Activated CD8-positive, alpha-beta memory T cell treated with anti-CD3 and anti-CD28 coated beads, Interleukin-2, amount 10 ng/mL, durations not matched to agents 7 days and 5 days (primary cell): ENCODE measurements around the gene AXIN2. TPM values are rescaled to one million over a fixed set of nuclear protein-coding genes. Genes with fewer than 3 reads are reported as not detected.
"Not testable (repeated sequence)": the region's sequence is repeated elsewhere in the genome, so short reads cannot be mapped to it uniquely, and the experiment has no call there.

Experiments used
- ATAC-seq: fragments of 150-1000 bp; cut with Tn5 transposase; one replicate; pipeline ENCODE4 v1.10.0; 2021; ENCODE audit warnings: moderate library complexity
- CTCF ChIA-PET: fragments of 350-600 bp; sonication (Branson Sonifier 250); formaldehyde crosslinking; loops from one replicate; lab custom pipeline; 2021; ENCODE audit warnings: antibody characterized with exemption; lab: Charles Lee
- DNase-seq: peaks from one replicate; pipeline ENCODE4 v3.0.0-alpha.2; 2020
- H3K27ac Mint-ChIP-seq: one replicate; pipeline ENCODE4 v1.8.0; 2021; ENCODE audit warnings: mild to moderate bottlenecking, mixed read lengths
- H3K27me3 Mint-ChIP-seq: one replicate; pipeline ENCODE4 v1.8.0; 2021; ENCODE audit warnings: mixed read lengths
- H3K36me3 Mint-ChIP-seq: one replicate; pipeline ENCODE4 v1.8.0; 2021; ENCODE audit warnings: mild to moderate bottlenecking, mixed read lengths
- H3K4me1 Mint-ChIP-seq: one replicate; pipeline ENCODE4 v1.8.0; 2021; ENCODE audit warnings: mixed read lengths
- H3K4me3 Mint-ChIP-seq: one replicate; pipeline ENCODE4 v1.8.0; 2021; ENCODE audit warnings: mild to moderate bottlenecking, moderate library complexity, mixed read lengths
- H3K9me3 Mint-ChIP-seq: one replicate; pipeline ENCODE4 v1.8.0; 2022; ENCODE audit warnings: low read depth, mixed read lengths
- total RNA-seq, 2 experiments: library from RNA; stranded (reverse); gene quantifications; one replicate each; pipeline ENCODE4 v1.2.3, GENCODE V29; 2021

AXIN2 gene
- total RNA-seq, 2 experiments from 2014 or later = 0.61 to 0.75 TPM

DNA sequence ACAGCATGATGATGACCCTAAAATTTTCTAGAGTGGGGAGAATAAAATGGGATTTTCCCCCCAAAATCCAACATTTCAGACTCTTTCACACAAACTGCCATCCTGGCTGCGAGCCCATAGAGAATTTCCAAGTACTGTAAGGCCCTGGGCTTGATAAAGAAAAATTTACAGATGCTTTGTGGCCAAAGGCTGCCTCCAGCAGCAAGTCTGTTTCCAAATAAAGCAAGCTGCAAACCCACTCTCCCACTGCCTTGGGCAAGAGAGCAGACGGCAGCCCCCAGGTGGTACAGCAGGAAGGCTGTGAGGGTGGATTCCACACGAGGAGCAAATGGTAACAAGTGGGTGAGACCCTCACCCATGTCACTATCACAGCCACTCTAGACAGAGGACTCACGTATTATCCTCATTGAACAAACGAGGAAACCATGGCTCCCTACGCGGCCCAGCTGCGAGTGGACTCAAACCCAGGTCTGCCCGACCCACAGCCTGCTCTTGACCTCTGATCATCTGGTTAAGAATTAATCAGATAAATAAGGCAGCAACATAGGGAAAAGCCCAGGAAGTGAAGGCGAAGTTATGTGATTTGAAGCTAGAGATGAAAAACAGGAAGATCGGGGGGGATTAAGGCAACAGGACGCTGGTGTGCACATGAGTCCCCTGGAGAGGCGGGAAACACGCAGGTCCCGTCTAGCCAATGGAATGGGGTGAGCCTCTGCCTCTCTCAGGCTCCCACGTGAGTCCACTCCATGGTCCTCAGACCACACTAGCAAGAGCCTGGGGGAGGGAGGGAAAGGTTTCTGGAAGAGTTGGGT is 37.4 kb downstream of the AXIN2 start:
- H3K4me1 Mint-ChIP-seq = peaks cover 18% of the 10 kb centered on the region
- peak; percentile 10 for ATAC-seq
- peak overlapping the region; percentile 62 for H3K27ac Mint-ChIP-seq
- peaks cover 2% of the 10 kb centered on the region for H3K9me3 Mint-ChIP-seq
- CTCF ChIA-PET = interaction anchor here (1.3 to 1.5 kb wide), 2 partner anchors 32 to 33 kb away, joined by 3 to 4 read pairs; no protein-coding TSS in a partner anchor
- no peak for DNase-seq
- H3K27me3 Mint-ChIP-seq = peaks cover 68% of the 10 kb centered on the region
- H3K36me3 Mint-ChIP-seq = no peaks in the 10 kb centered on the region
- H3K4me3 Mint-ChIP-seq = no peak overlapping the region

DNA sequence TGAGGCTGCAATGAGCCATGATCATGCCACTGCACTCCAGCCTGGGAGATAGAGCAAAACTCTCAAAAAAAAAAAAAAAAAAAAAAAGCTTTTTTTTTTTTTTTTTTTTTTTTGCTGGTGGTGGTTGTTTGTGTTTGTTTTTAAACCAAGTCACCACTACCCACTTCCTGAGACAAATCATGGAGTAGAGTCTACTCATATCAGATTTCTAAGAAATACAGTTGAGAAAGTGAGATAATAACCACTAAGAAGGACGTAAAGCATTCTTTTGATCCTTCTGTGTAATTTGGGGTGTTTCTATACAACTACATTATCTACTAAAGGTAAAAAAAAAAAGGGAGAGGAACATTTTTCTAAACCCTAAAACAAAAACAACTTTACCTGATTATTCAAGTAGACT is 38.0 kb downstream of the AXIN2 start:
- no peaks in the 10 kb centered on the region for H3K36me3 Mint-ChIP-seq
- peaks cover 2% of the 10 kb centered on the region for H3K9me3 Mint-ChIP-seq
- ATAC-seq (peak; percentile 87), DNase-seq (no peak)
- peaks cover 73% of the 10 kb centered on the region for H3K27me3 Mint-ChIP-seq
- H3K4me3 Mint-ChIP-seq = no peak overlapping the region
- peak overlapping the region; percentile 62 for H3K27ac Mint-ChIP-seq
- CTCF ChIA-PET = interaction anchor here (1.2 to 1.5 kb wide), 3 partner anchors 33 to 294 kb away, joined by 3 to 4 read pairs (median 3); no protein-coding TSS in a partner anchor
- H3K4me1 Mint-ChIP-seq = peaks cover 18% of the 10 kb centered on the region

DNA sequence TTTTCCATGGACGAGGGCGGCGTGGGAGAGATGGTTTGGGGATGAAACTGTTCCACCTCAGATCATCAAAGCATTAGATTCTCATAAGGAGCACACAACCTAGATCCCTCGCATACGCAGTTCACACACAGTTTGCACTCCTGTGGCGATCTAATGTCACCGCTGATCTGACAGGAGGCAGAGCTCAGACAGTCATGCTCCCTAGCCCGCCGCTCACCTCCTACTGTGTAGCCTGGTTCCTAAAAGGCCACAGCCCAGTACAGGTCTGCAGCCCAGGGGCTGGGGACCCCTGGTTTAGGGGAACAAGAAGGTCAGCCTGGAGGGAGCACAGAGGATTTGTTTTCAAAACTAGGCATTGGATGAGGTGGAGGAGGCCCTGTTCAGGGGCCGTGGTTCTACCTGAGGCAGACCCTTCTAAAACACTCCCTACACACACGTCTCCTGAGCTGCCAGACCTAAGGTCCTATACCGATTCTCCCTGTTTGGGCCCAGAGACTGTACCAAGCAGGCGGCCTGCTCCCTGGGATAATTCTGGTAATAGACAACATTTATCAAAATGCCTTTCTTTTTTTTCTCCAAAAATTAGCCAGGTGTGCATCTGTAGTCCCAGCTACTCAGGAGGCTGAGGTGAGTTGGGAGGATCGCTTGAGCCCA is 38.6 kb downstream of the AXIN2 start:
- H3K4me1 Mint-ChIP-seq = peaks cover 18% of the 10 kb centered on the region

DNA sequence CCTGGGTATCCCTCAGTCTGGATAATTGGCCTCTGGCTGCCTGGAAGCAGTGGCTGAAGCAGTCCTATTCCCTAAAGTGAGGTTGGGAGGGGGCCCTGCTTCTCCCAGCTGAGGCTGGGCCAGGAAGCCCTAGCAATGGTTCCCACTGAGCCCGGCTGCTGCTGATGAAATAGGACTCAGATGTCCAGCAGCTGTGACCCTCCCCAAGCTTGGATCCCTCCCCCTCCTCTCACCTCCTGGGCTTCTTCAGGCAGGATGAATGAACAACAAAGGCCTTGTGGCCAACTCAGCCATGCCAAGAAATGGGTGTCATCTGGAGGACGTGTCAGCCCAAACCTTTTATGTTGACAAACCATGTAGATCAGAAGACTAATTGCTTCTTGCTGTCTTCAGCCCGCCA is 42.0 kb downstream of the AXIN2 start:
- Mint-ChIP-seq H3K27me3 (peaks cover 57% of the 10 kb centered on the region), H3K27ac (no peak overlapping the region), H3K9me3 (peaks cover 2% of the 10 kb centered on the region), H3K4me1 (peaks cover 18% of the 10 kb centered on the region), H3K36me3 (no peaks in the 10 kb centered on the region), H3K4me3 (no peak overlapping the region)
- DNase-seq (no peak), ATAC-seq (no peak)
- CTCF ChIA-PET = no interaction called here

More for the DNA sequence above, 38.6 kb downstream of the AXIN2 start:
- Mint-ChIP-seq H3K9me3 (peaks cover 3% of the 10 kb centered on the region), H3K36me3 (no peaks in the 10 kb centered on the region), H3K27ac (peak overlapping the region; percentile 36), H3K27me3 (peaks cover 77% of the 10 kb centered on the region), H3K4me3 (no peak overlapping the region)
- ATAC-seq (peak; percentile 18), DNase-seq (no peak)
- CTCF ChIA-PET = interaction anchor here (1.2 to 1.3 kb wide), 2 partner anchors 34 to 293 kb away, joined by 3 read pairs; no protein-coding TSS in a partner anchor

DNA sequence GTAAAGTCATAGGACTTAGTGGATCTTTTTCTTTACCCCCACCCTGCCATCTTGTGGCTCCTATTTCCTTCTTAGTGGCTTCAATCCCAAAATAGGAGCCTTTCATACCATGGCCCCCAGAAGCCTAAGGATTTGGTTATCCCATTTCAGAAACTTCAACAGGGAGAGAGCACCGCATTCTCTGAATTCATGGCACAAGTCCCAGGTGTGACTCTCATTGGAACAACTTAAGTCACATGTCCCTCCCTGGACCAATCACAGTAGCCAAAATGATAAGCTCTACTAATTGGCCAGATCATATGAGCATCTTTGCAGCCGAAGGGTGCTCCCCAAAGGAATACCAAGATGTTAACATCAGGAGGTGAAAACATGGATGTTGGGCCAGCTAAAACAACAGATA is 43.2 kb downstream of the AXIN2 start:
- Mint-ChIP-seq H3K36me3 (no peaks in the 10 kb centered on the region), H3K4me3 (no peak overlapping the region), H3K27me3 (peaks cover 55% of the 10 kb centered on the region), H3K27ac (no peak overlapping the region), H3K9me3 (peaks cover 2% of the 10 kb centered on the region), H3K4me1 (peaks cover 10% of the 10 kb centered on the region)
- ATAC-seq (no peak), DNase-seq (no peak)
- CTCF ChIA-PET = no interaction called here

DNA sequence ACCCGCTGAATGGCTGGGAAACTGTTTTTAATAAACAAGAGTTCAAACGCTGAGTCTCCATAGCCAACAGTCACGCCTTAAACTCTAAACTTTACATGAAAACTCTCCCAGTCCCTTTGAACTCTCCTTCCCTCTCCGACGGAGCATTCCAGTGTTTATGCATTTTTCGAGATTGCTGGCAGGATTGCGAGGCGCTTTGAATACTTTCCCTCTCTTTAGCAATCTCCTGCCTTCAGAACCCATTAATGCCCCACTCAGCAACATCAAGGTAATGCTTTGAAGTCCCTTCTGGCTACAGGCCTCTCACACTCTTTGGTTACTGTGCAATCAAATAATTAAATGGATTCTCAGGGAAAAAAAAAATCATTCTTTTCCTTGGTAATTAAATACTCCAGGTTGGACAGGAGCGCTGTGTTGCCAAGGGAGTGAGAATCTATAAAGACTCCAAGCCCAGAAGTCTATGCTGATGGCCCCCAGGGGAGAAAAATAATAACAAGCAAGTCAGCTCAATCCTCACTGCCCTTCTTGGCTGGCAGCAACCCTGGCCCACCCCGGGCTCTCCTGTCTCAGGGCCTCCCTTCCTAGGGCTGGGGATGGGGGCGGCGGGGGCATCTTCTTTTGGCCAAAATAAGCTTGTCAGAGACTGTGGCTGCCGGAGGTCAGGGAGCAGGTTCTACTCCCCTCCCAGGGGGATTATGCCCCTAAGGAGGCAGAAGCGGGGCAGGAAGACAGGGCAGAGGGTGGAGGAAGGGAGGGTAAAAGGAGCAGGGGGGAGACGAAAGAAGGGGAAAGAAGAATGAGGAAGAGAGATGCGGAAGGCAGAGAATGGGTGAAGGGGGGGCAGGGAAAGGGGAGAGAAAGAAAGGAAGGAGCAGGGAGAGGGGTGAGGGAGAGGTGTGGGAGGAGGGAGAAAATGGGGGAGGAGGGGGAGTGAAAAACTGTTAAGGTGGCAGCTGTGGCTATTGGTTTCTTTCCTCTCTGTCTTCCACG is 45.2 kb downstream of the AXIN2 start:
- DNase-seq (no peak), ATAC-seq (no peak)
- H3K4me3 Mint-ChIP-seq = no peak overlapping the region
- CTCF ChIA-PET = no interaction called here
- no peak overlapping the region for H3K27ac Mint-ChIP-seq
- peaks cover 2% of the 10 kb centered on the region for H3K9me3 Mint-ChIP-seq
- H3K4me1 Mint-ChIP-seq = peaks cover 2% of the 10 kb centered on the region
- peaks cover 41% of the 10 kb centered on the region for H3K27me3 Mint-ChIP-seq
- H3K36me3 Mint-ChIP-seq = no peaks in the 10 kb centered on the region

DNA sequence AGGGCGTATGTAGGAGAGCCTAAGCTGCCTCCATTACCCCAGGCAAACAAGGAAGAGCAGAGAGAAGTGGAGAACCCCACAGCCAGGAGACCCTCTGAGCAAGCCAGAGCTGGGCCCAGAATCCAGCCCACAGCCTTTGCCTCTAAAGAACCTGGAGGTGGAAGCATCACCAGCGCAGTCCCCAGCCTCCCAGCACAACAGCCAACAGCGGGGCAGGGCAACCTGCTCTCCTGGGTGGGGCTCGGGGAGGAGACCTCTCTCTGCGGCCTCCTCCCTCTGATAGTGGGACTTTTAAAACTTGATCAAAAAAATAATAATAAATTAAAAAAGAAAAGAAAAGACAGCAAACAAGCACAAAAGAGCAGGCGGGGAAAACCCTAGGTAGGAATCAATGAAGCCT is 45.9 kb downstream of the AXIN2 start:
- H3K27me3 Mint-ChIP-seq = peaks cover 34% of the 10 kb centered on the region
- no peaks in the 10 kb centered on the region for H3K36me3 Mint-ChIP-seq
- H3K9me3 Mint-ChIP-seq = peaks cover 2% of the 10 kb centered on the region
- no peak for ATAC-seq
- no peak for DNase-seq
- peaks cover 2% of the 10 kb centered on the region for H3K4me1 Mint-ChIP-seq
- H3K27ac Mint-ChIP-seq = no peak overlapping the region
- H3K4me3 Mint-ChIP-seq = no peak overlapping the region
- CTCF ChIA-PET = no interaction called here

DNA sequence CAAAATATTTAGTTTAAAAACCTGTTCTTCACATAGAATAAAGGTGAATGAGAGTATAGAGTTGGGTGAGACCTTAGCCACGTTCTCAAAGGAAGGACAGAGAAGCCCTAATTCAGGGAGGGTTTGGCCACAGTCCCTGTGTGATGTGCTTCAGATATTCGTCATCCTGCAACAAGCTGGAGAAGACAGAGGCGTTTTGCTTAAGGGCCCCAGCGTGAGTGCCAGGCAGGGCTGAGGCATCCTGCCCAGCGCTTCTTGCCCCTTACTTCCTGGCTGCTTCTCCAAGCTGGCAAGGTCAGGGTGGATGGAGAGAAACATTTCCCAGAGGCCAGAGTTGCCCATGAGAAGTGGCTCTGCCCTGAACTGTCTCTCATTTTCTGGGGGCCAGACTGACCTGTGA is 46.9 kb downstream of the AXIN2 start:
- H3K4me3 Mint-ChIP-seq = no peak overlapping the region
- peaks cover 2% of the 10 kb centered on the region for H3K4me1 Mint-ChIP-seq
- no peak for DNase-seq
- no peaks in the 10 kb centered on the region for H3K36me3 Mint-ChIP-seq
- no peak overlapping the region for H3K27ac Mint-ChIP-seq
- ATAC-seq = no peak
- CTCF ChIA-PET = no interaction called here
- peaks cover 26% of the 10 kb centered on the region for H3K27me3 Mint-ChIP-seq
- H3K9me3 Mint-ChIP-seq = peaks cover 2% of the 10 kb centered on the region

DNA sequence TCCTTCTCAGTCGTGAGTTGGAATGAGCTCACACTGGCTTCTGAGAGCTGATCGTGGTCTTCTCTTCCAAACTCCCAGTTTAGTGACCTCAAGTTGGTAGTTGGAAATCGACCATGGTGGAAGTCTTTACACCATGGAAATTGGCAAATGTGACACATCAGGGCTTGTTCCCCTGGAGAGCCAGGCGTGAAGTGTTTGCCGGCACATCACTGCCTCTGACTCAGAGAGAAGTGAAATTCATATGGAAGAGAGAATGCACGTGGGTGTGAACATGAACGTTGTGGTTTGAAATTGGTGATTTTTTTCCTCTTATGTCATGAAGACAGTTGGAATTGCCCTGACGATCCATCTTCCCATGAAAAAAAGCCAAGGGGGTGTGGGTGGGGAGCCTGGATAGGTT is 47.4 kb downstream of the AXIN2 start:
- Mint-ChIP-seq H3K36me3 (no peaks in the 10 kb centered on the region), H3K4me3 (no peak overlapping the region), H3K4me1 (peaks cover 2% of the 10 kb centered on the region), H3K27ac (no peak overlapping the region), H3K9me3 (peaks cover 2% of the 10 kb centered on the region), H3K27me3 (peaks cover 22% of the 10 kb centered on the region)
- CTCF ChIA-PET = no interaction called here
- ATAC-seq (no peak), DNase-seq (no peak)

DNA sequence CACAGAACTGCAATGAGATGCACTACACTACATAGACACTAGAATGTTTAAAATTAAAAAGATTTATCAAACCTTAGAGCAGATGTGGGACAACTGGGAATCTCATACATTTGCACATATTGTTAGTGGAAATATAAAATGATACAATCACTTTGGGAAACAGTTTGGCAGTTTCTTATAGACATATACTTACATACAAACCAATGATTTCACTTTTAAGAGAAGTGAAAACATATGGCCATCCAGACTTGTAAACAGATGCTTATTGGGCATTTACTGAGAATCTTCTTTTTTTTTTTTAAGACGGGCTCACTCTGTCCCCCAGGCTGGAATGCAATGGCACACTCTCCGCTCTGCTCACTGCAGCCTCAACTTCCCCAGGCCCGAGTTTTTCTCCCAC is 50.1 kb downstream of the AXIN2 start:
- Mint-ChIP-seq H3K36me3 (no peaks in the 10 kb centered on the region), H3K27me3 (peaks cover 10% of the 10 kb centered on the region), H3K4me1 (peaks cover 2% of the 10 kb centered on the region), H3K9me3 (no peaks in the 10 kb centered on the region), H3K4me3 (no peak overlapping the region), H3K27ac (no peak overlapping the region)
- no peak for ATAC-seq
- no peak for DNase-seq
- CTCF ChIA-PET = no interaction called here

DNA sequence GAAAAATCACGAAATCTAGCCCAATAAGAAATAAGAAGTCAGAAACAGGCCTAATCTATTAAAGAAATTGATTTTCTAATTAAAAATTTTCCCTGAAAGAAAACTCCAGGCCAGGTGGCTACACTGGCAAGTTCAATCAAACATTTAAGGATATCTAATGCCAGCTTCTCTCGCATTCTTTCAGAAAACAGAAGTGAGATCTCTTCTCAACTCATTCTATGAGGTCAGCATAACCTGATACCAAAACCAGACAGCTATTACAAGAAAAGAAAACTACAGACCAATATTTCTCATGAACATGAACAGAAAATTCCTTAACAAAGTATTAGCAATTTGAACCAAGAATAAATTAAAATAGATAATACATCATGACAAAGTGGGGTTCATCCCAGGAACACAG is 52.4 kb downstream of the AXIN2 start:
- CTCF ChIA-PET = no interaction called here
- Mint-ChIP-seq H3K4me3 (no peak overlapping the region), H3K4me1 (no peaks in the 10 kb centered on the region), H3K9me3 (no peaks in the 10 kb centered on the region), H3K27ac (no peak overlapping the region), H3K36me3 (no peaks in the 10 kb centered on the region), H3K27me3 (peaks cover 5% of the 10 kb centered on the region)
- no peak for ATAC-seq
- DNase-seq = no peak

DNA sequence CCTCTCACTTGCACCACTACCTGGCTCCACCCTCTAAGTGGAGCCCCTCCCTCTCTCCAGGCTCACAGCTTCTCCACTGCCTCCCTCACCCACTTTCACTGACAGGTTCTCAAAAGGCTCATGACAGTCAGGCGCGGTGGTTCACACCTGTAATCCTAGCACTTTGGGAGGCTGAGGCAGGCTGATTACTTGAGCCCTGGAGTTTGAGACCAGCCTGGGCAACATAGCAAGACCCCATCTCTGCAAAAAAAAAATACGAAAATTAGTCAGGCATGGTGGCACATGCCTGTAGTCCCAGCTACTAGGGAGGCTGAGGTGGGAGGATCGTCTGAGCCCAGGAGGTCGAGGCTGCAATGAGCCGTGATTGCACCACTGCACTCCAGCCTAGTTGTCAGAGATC is 56.8 kb downstream of the AXIN2 start:
- H3K27ac Mint-ChIP-seq, H3K27me3 Mint-ChIP-seq, CTCF ChIA-PET, ATAC-seq, H3K9me3 Mint-ChIP-seq, H3K36me3 Mint-ChIP-seq, H3K4me3 Mint-ChIP-seq, H3K4me1 Mint-ChIP-seq, DNase-seq: not testable (repeated sequence)

DNA sequence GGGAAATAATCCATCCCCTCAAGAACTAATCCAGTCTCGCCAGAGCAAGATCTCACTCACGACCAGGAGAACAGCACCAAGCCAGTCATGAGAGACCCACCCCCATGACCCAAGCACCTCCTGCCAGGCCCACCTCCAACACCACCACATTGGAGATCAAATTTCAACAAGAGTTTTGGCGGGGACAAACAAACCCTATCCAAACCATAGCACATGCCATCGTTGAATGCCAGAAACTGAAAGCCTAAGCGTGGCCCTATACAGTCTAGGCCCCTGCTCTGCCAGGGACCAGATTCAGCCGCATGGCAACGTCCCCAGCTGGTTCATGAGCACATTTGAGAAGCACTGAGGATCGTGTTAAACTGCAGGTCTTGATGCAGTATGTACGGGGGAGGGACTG is 57.3 kb downstream of the AXIN2 start:
- peaks cover 8% of the 10 kb centered on the region for H3K27me3 Mint-ChIP-seq
- H3K4me1 Mint-ChIP-seq = no peaks in the 10 kb centered on the region
- ATAC-seq (no peak), DNase-seq (no peak)
- CTCF ChIA-PET = no interaction called here
- no peak overlapping the region for H3K4me3 Mint-ChIP-seq
- H3K27ac Mint-ChIP-seq = no peak overlapping the region
- H3K9me3 Mint-ChIP-seq = no peaks in the 10 kb centered on the region
- H3K36me3 Mint-ChIP-seq = no peaks in the 10 kb centered on the region
